Naive thymus-derived CD4-positive, alpha-beta T cell (primary cell): Measurements from ENCODE around the gene ZNF132. TPM values are rescaled to one million over a fixed set of nuclear protein-coding genes. Genes with fewer than 3 reads are reported as not detected.

Experiments used
- ATAC-seq: fragments of 150-1000 bp; cut with Tn5 transposase; 2 replicates; pipeline ENCODE4 v1.10.0; 2021; ENCODE audit warnings: mild to moderate bottlenecking, moderate library complexity
- CTCF ChIA-PET: fragments of 350-600 bp; sonication (Branson Sonifier 250); formaldehyde crosslinking; loops from one replicate; lab custom pipeline; 2021; ENCODE audit warnings: antibody characterized with exemption; lab: Charles Lee
- POLR2A ChIA-PET: fragments of 350-600 bp; sonication (Branson Sonifier 250); formaldehyde crosslinking; loops from one replicate; lab custom pipeline; 2021; ENCODE audit warnings: antibody characterized with exemption, inconsistent platforms; lab: Charles Lee
- DNase-seq, 9 donors: peaks; one replicate each; pipeline versions ENCODE4 v3.0.0 to v3.0.0-alpha.2; 2020 to 2022; ENCODE audit warnings: mixed read lengths in 1 of 9
- H3K27ac ChIP-seq: one replicate; pipeline ENCODE4 v1.7.0; 2013; ENCODE audit warnings: mild to moderate bottlenecking, low read depth, low read length, moderate library complexity
- H3K27me3 ChIP-seq, 2 donors: one replicate each; pipeline ENCODE4 v1.7.0; 2013; ENCODE audit warnings: low read length in 2 of 2, mild to moderate bottlenecking in 2 of 2, moderate library complexity in 2 of 2; ENCODE audit not compliant: control insufficient read depth in 2 of 2, insufficient read depth in 2 of 2
- H3K36me3 ChIP-seq, 3 experiments: 1 replicate in 2 of 3; 2 replicates in 1 of 3; pipeline ENCODE4 v1.7.0; 2013; ENCODE audit warnings: low read length in 3 of 3, mild to moderate bottlenecking in 3 of 3, moderate library complexity in 1 of 3; ENCODE audit not compliant: insufficient read depth in 3 of 3, control insufficient read depth in 2 of 3
- H3K4me1 ChIP-seq, 2 donors: one replicate each; pipeline ENCODE4 v1.7.0; 2013; ENCODE audit warnings: low read length in 2 of 2, mild to moderate bottlenecking in 2 of 2, moderate library complexity in 1 of 2; ENCODE audit not compliant: control insufficient read depth in 2 of 2, insufficient read depth in 2 of 2
- H3K4me3 ChIP-seq: 2 replicates; pipeline ENCODE4 v1.7.0; 2013; ENCODE audit warnings: mild to moderate bottlenecking, low read length
- H3K9me3 ChIP-seq, 3 experiments: 1 replicate in 2 of 3; 2 replicates in 1 of 3; pipeline ENCODE4 v1.7.0; 2013; ENCODE audit warnings: low read length in 3 of 3; ENCODE audit not compliant: control insufficient read depth in 2 of 3
- H3K27ac Mint-ChIP-seq, 9 donors: one replicate each; pipeline ENCODE4 v1.8.0; 2020 to 2022; ENCODE audit warnings: mixed read lengths in 9 of 9, mild to moderate bottlenecking in 8 of 9, moderate library complexity in 5 of 9, inconsistent platforms in 2 of 9
- H3K27me3 Mint-ChIP-seq, 5 donors: one replicate each; pipeline ENCODE4 v1.8.0; 2021 to 2022; ENCODE audit warnings: mixed read lengths in 5 of 5, mild to moderate bottlenecking in 1 of 5
- H3K36me3 Mint-ChIP-seq, 5 donors: one replicate each; pipeline ENCODE4 v1.8.0; 2020 to 2022; ENCODE audit warnings: mixed read lengths in 5 of 5, mild to moderate bottlenecking in 3 of 5, inconsistent platforms in 1 of 5
- H3K4me1 Mint-ChIP-seq, 7 donors: one replicate each; pipeline ENCODE4 v1.8.0; 2020 to 2022; ENCODE audit warnings: mixed read lengths in 7 of 7, mild to moderate bottlenecking in 3 of 7, inconsistent platforms in 1 of 7
- H3K4me3 Mint-ChIP-seq, 10 donors: one replicate each; pipeline ENCODE4 v1.8.0; 2020 to 2022; ENCODE audit warnings: mild to moderate bottlenecking in 10 of 10, mixed read lengths in 10 of 10, moderate library complexity in 6 of 10, inconsistent platforms in 2 of 10
- H3K9me3 Mint-ChIP-seq, 11 donors: one replicate each; pipeline ENCODE4 v1.8.0; 2020 to 2022; ENCODE audit warnings: mixed read lengths in 11 of 11, mild to moderate bottlenecking in 4 of 11, inconsistent platforms in 1 of 11, moderate library complexity in 1 of 11
- intact Hi-C, 2 donors: fragments of 100-400 bp; cut with micrococcal nuclease; formaldehyde crosslinking; loops; one replicate each; pipeline ENCODE4 v1.15.1; 2023
- polyA plus RNA-seq, 2 donors: library from polyadenylated mRNA; unstranded; fragments of 300-500 nt; fragmentation: Illumina TruSeq; gene quantifications; one replicate each; pipeline ENCODE4 v1.2.3, GENCODE V29; 2021
- total RNA-seq, 6 experiments: library from RNA in 5 of 6; stranded (reverse) in 5 of 6; gene quantifications; 1 replicate in 5 of 6; 2 replicates in 1 of 6; pipeline ENCODE4 v1.2.3 and lab custom pipeline; 2021 to 2026

Gene ZNF132
- total and polyA plus RNA-seq, 7 experiments from 2014 or later, result 1.2 to 12.9 (median 3.6) TPM

DNA sequence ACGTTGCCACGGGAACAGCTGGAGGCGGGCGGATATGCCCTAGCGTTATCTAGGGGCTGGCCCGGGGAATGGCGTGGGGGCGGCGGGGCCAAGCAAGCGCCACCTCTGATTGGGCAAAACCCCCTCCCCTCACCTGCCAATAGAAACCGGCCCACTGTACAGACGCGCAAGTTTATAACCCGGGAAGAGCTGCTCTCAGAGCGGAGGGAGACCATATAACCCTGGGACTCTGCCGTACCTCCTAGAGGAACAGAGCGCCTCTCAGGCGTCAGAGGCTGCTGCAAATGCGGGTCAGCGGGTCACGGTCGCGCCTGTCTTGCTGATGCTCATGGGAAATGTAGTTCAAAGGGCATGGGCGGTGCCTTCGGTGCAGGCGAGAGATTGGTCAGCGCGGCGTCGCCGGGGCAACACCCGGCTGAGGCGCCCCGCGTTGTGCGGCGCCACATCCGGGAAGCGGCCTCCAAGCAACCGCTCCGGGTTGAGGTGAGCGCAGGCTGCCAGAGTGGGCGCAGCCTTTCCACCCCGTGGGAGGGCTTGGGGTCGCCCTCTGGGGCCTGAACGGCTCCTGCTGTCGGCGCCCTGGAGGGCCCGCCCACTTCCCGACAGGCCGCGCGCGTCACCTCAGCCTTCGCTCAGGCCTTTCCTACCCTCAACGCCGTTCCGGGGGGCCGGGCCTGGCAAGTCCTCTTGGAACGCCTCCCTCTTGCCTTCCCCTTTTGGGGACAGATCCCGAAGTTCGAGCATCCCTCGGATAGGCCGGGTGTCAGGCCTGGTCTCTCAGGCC lies 36.0 kb upstream of the ZNF132 start, which contains the start of gene ZNF446:
TSS of gene ZNF446 (plus strand) at position 639 of the 784 bp plus-strand sequence. CDS start 867 bp downstream, outside the sequence.
- DNase-seq, result peak; percentile 84 to 97 (median 96)
- intact Hi-C loops, result loop anchor here (1.0 to 2.0 kb wide), 17 partner anchors 9 to 293 kb away; partner anchors contain the start of genes MZF1 (in 2 of the 2), TRIM28 (in 2 of the 2), ZBTB45 (in 2 of the 2) and ZNF132 (in 2 of the 2)
- ChIA-PET CTCF (interaction anchor here (0.6 kb wide), 1 partner anchor 60 kb away, joined by 4 read pairs; no protein-coding TSS in a partner anchor), POLR2A (interaction anchor here (0.8 to 2.3 kb wide), 5 partner anchors 24 to 113 kb away, joined by 3 to 11 read pairs (median 4); partner anchors contain the start of genes ZBTB45, ZNF132 and ZNF497)
- Histone ChIP-seq H3K27me3 (no peaks in the 10 kb centered on the region), H3K27ac (peak within 1 kb of the TSS; percentile 91), H3K9me3 (no peaks in the 10 kb centered on the region), H3K36me3 (peaks cover 0 to 14% (median 0%) of the 10 kb centered on the region in 3 experiments), H3K4me1 (peaks cover 14 to 16% of the 10 kb centered on the region in 2 donors), H3K4me3 (peak within 1 kb of the TSS; percentile 77)
- Mint-ChIP-seq H3K4me1 (peaks cover 6 to 29% (median 17%) of the 10 kb centered on the region in 7 donors), H3K4me3 (peak within 1 kb of the TSS; percentile 78 to 99 (median 96)), H3K27me3 (no peaks in the 10 kb centered on the region), H3K9me3 (no peaks in the 10 kb centered on the region), H3K27ac (peak within 1 kb of the TSS; percentile 87 to 100 (median 99)), H3K36me3 (peaks cover 0 to 8% (median 0%) of the 10 kb centered on the region in 5 donors)
- ATAC-seq, result peak; percentile 92

DNA sequence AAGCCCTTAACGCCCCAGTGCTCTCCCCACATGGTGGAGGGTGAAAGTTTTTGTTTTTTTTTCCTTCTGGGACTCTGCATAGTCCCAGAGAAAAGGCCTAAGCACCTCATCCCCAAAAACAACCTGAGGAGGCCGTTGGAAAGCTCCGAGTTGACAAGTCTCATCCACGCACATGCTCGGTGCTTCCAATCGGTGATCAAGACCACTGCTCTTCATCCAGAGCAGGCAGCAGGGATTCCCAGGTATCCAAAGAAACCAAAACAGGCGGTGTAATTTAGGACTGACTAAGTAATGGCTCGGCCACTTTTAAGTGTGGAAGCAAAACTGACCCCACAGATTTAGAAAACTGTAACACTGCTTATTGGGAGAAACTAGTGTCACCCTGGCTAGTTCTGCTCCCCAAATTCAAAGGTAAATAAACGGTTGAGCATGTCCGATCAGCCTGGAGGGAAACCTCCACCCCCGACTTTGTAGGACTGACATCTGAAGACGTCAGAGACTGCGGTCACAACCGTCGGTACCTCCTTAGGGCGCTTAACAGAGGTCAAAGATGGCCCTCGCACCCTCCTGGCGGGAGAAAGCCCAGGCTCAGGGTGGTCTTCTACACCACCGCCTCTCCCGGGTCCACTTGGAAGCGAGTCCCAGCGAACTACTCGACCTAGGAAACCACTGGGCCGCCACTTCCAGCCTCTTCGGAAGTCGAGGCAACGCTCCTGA lies 35.2 kb upstream of the ZNF132 start:
- H3K27ac ChIP-seq, result peak overlapping the region; percentile 91
- Mint-ChIP-seq H3K9me3 (no peaks in the 10 kb centered on the region), H3K4me3 (peak overlapping the region; percentile 78 to 99 (median 96)), H3K27ac (peak overlapping the region; percentile 87 to 100 (median 99)), H3K36me3 (peaks cover 0 to 11% (median 0%) of the 10 kb centered on the region in 5 donors), H3K4me1 (peaks cover 6 to 29% (median 17%) of the 10 kb centered on the region in 7 donors), H3K27me3 (no peaks in the 10 kb centered on the region)
- no peaks in the 10 kb centered on the region for H3K9me3 ChIP-seq
- H3K4me3 ChIP-seq, result peak overlapping the region; percentile 77
- ATAC-seq, result peak; percentile 33
- H3K27me3 ChIP-seq, result no peaks in the 10 kb centered on the region
- CTCF ChIA-PET, result interaction anchor here (0.6 kb wide), 1 partner anchor 61 kb away, joined by 4 read pairs; no protein-coding TSS in a partner anchor
- peaks cover 0 to 22% (median 0%) of the 10 kb centered on the region in 3 experiments for H3K36me3 ChIP-seq
- peaks cover 14 to 16% of the 10 kb centered on the region in 2 donors for H3K4me1 ChIP-seq
- intact Hi-C loops, result loop anchor here (1.0 kb wide), 8 partner anchors 8 to 256 kb away; partner anchors contain the start of genes MZF1 (in 1 of the 2), RPS5 (in 1 of the 2), ZNF324 (in 1 of the 2) and ZNF837 (in 1 of the 2)
- POLR2A ChIA-PET, result interaction anchor here (0.6 to 2.3 kb wide), 5 partner anchors 24 to 112 kb away, joined by 3 to 11 read pairs (median 4); partner anchors contain the start of genes ZNF132 and ZNF497
- no peak for DNase-seq

DNA sequence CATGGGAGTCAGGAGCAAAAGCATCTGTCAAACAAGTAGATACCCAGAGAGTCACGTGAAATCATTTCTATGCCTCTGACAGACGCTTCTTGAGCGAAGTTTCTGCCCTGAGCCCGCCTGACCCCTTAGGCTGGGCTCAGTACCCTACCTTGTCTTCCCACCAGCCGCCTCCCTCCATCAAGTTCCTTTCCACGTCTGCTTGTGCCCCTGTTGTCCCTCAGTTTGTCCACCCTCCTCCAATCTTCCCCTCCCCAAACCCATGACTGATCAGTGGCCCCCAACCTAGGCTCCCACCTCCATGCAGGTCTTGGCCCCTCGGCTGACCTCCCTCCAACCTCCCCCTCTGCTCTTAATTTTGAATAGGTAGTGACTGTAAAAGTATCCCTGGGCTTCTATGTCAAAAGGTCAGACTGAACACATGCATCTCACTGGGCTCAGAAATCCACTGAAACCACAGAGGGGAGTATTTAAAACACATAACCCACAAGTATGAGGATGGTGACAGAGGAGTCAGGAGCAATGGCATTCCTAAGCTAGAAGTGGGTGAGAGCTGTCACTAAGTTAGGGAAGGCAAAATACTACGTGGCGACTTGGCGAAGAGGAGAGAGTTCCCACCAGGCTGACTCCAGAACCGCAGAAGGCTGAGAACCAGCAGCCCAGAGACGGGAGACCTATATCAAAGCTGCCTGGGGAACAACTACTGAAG lies 34.5 kb upstream of the ZNF132 start:
- peaks cover 0 to 11% (median 0%) of the 10 kb centered on the region in 5 donors for H3K36me3 Mint-ChIP-seq
- DNase-seq (no peak), ATAC-seq (no peak)
- Histone ChIP-seq H3K27me3 (no peaks in the 10 kb centered on the region), H3K9me3 (no peaks in the 10 kb centered on the region), H3K4me3 (no peak overlapping the region), H3K4me1 (peaks cover 14 to 16% of the 10 kb centered on the region in 2 donors), H3K36me3 (peaks cover 0 to 28% (median 0%) of the 10 kb centered on the region in 3 experiments), H3K27ac (peak overlapping the region; percentile 91)
- H3K9me3 Mint-ChIP-seq, result no peaks in the 10 kb centered on the region
- peak overlapping the region in 9 of 10 donors; percentile 21 to 98 (median 55) for H3K4me3 Mint-ChIP-seq
- intact Hi-C loops, result no loop called here
- peak overlapping the region in 8 of 9 donors; percentile 14 to 100 (median 72) for H3K27ac Mint-ChIP-seq
- CTCF ChIA-PET, result no interaction called here
- peaks cover 6 to 29% (median 17%) of the 10 kb centered on the region in 7 donors for H3K4me1 Mint-ChIP-seq
- H3K27me3 Mint-ChIP-seq, result no peaks in the 10 kb centered on the region
- POLR2A ChIA-PET, result interaction anchor here (0.6 to 2.3 kb wide), 3 partner anchors 25 to 36 kb away, joined by 3 to 11 read pairs (median 4); partner anchors contain the start of gene ZNF132

DNA sequence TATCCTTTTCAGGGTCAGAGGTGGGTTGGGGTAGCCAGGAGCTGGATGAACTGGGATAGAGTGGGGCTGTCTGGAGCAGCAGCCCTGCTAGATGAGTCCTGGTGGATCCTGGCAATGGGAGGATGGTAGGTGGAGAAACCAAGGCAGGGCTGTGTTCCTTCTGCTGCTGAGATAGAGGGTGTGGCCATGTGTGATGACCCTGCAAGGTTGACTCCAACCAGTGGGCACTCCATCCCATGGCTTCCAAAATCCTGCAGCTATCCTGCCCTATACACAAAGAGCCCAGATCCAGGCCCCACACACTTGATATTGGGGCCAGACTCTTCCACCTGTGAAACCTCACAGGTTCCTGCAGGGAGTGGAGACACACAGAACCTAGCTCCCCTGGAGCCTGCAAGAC lies 33.8 kb upstream of the ZNF132 start:
- Mint-ChIP-seq H3K4me1 (peaks cover 6 to 35% (median 22%) of the 10 kb centered on the region in 7 donors), H3K36me3 (peaks cover 0 to 5% (median 0%) of the 10 kb centered on the region in 5 donors), H3K27ac (peak overlapping the region in 7 of 9 donors; percentile 14 to 100 (median 72)), H3K4me3 (peak overlapping the region in 4 of 10 donors; percentile 21 to 65 (median 50)), H3K27me3 (no peaks in the 10 kb centered on the region), H3K9me3 (no peaks in the 10 kb centered on the region)
- intact Hi-C loops, result no loop called here
- POLR2A ChIA-PET, result no interaction called here
- no peaks in the 10 kb centered on the region for H3K27me3 ChIP-seq
- CTCF ChIA-PET, result interaction anchor here (0.8 kb wide), 1 partner anchor 124 kb away, joined by 3 read pairs; no protein-coding TSS in a partner anchor
- no peaks in the 10 kb centered on the region for H3K9me3 ChIP-seq
- ATAC-seq (no peak), DNase-seq (no peak)
- H3K4me1 ChIP-seq, result peaks cover 14 to 16% of the 10 kb centered on the region in 2 donors
- no peak overlapping the region for H3K27ac ChIP-seq
- H3K4me3 ChIP-seq, result no peak overlapping the region
- H3K36me3 ChIP-seq, result peaks cover 0 to 33% (median 0%) of the 10 kb centered on the region in 3 experiments

DNA sequence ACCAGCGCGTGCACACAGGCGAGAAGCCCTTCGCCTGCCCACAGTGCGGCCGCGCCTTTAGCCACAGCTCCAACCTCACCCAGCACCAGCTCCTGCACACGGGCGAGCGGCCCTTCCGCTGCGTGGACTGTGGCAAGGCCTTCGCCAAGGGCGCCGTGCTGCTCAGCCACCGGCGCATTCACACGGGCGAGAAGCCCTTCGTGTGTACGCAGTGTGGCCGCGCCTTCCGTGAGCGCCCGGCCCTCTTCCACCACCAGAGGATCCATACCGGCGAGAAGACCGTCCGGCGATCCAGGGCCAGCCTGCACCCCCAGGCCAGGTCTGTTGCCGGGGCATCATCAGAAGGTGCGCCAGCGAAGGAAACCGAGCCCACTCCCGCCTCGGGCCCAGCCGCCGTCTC lies 31.8 kb upstream of the ZNF132 start:
- Histone ChIP-seq H3K27me3 (no peaks in the 10 kb centered on the region), H3K36me3 (peaks cover 0 to 40% (median 0%) of the 10 kb centered on the region in 3 experiments), H3K4me1 (peaks cover 18 to 21% of the 10 kb centered on the region in 2 donors), H3K4me3 (no peak overlapping the region), H3K27ac (no peak overlapping the region), H3K9me3 (no peaks in the 10 kb centered on the region)
- ATAC-seq, result no peak
- intact Hi-C loops, result no loop called here
- no peak overlapping the region for H3K27ac Mint-ChIP-seq
- no peak for DNase-seq
- peaks cover 16 to 47% (median 31%) of the 10 kb centered on the region in 7 donors for H3K4me1 Mint-ChIP-seq
- H3K4me3 Mint-ChIP-seq, result no peak overlapping the region
- H3K36me3 Mint-ChIP-seq, result peaks cover 0 to 5% (median 0%) of the 10 kb centered on the region in 5 donors
- H3K9me3 Mint-ChIP-seq, result peaks cover 0 to 1% (median 0%) of the 10 kb centered on the region in 11 donors
- ChIA-PET POLR2A (no interaction called here), CTCF (no interaction called here)
- H3K27me3 Mint-ChIP-seq, result no peaks in the 10 kb centered on the region
